Mucosa of rectum (tissue), 2 donors: ENCODE results near the gene TOMT.
"Not testable (repeated sequence)": the region's sequence is repeated elsewhere in the genome, so short reads cannot be mapped to it uniquely, and the experiment has no call there.

Experiments
- H3K27ac ChIP-seq, 2 donors: one replicate each; pipeline ENCODE4 v1.7.0; 2013; ENCODE audit warnings: inconsistent platforms in 2 of 2, low read depth in 2 of 2, low read length in 2 of 2
- H3K27me3 ChIP-seq, 2 donors: one replicate each; pipeline ENCODE4 v1.7.0; 2013; ENCODE audit warnings: low read length in 2 of 2; ENCODE audit not compliant: control insufficient read depth in 2 of 2, insufficient read depth in 2 of 2
- H3K36me3 ChIP-seq, 2 donors: one replicate each; pipeline ENCODE4 v1.7.0; 2013; ENCODE audit warnings: low read length in 2 of 2; ENCODE audit not compliant: control insufficient read depth in 2 of 2, insufficient read depth in 2 of 2
- H3K4me1 ChIP-seq, 2 donors: one replicate each; pipeline ENCODE4 v1.7.0; 2013; ENCODE audit warnings: low read length in 2 of 2, mild to moderate bottlenecking in 1 of 2; ENCODE audit not compliant: control insufficient read depth in 2 of 2, insufficient read depth in 2 of 2
- H3K4me3 ChIP-seq, 2 donors: one replicate each; pipeline ENCODE4 v1.7.0; 2013; ENCODE audit warnings: low read length in 2 of 2
- H3K9ac ChIP-seq, 2 donors: one replicate each; pipeline ENCODE4 v1.7.0; 2013; ENCODE audit warnings: low read length in 2 of 2, low read depth in 1 of 2, mild to moderate bottlenecking in 1 of 2
- H3K9me3 ChIP-seq, 2 donors: one replicate each; pipeline ENCODE4 v1.7.0; 2013; ENCODE audit warnings: low read length in 2 of 2; ENCODE audit not compliant: control insufficient read depth in 2 of 2
- donor health status: healthy.
- donor health status: Normal muscosa, but diverticular disease.

TOMT gene

DNA sequence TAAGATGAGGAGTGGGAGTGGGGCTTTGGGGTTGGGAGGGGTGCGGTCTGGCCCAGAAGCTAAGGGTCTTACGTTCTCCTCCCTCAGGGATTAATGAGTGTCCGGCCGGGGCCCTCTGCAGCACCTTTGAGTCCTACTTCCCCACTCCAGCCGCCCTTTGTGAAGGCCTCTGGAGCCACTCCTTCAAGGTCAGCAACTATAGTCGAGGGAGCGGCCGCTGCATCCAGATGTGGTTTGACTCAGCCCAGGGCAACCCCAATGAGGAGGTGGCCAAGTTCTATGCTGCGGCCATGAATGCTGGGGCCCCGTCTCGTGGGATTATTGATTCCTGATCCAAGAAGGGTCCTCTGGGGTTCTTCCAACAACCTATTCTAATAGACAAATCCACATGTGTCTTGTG, 33.8 kb downstream of the TOMT start:
- Histone ChIP-seq H3K27me3 (no peaks in the 10 kb centered on the region), H3K27ac (no peak overlapping the region), H3K9me3 (no peaks in the 10 kb centered on the region), H3K4me3 (no peak overlapping the region), H3K9ac (no peak overlapping the region), H3K36me3 (no peaks in the 10 kb centered on the region), H3K4me1 (peaks cover 0 to 2% of the 10 kb centered on the region in 2 donors)

DNA sequence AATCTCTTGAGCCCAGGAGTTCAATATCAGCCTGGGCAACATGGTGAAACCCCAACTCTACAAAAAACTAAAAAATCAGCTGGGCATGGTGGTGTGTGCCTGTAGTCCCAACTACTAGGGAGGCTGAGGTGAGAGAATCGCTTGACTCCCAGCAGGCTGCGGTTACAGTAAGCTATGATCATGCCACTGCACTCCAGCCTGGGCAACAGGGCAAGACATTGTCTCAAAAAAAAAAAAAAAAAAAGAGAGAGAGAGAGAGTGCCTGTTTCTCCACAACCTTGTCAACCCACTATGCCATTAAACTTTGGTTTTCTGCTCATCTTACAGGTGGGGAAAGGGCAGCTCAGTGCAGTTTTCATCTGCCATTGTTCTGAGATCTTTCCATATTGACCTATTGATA, 34.9 kb downstream of the TOMT start:
- Histone ChIP-seq H3K4me1 (peaks cover 0 to 2% of the 10 kb centered on the region in 2 donors), H3K36me3 (no peaks in the 10 kb centered on the region), H3K4me3 (no peak overlapping the region), H3K9me3 (no peaks in the 10 kb centered on the region), H3K9ac (no peak overlapping the region), H3K27ac (no peak overlapping the region), H3K27me3 (no peaks in the 10 kb centered on the region)

DNA sequence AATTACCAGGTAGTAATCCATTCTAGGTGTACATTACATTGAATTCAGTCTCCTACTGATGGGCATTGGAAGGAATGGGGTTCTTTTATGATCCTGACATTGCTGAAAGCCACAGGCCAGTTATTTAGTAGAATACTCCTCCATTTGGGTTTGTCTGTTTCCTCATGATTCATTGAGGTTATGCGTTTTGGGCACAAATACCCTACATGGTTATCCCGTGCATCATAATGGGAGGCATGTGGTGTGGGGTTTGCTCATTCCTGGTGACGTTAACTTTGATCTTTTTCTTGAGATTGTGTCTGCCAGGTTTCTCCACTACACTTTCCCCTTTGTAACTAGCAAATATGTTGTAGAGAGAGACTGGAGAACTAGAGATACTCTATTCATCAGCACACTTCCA, 35.3 kb downstream of the TOMT start:
- Histone ChIP-seq H3K9ac (no peak overlapping the region), H3K27ac (no peak overlapping the region)

DNA sequence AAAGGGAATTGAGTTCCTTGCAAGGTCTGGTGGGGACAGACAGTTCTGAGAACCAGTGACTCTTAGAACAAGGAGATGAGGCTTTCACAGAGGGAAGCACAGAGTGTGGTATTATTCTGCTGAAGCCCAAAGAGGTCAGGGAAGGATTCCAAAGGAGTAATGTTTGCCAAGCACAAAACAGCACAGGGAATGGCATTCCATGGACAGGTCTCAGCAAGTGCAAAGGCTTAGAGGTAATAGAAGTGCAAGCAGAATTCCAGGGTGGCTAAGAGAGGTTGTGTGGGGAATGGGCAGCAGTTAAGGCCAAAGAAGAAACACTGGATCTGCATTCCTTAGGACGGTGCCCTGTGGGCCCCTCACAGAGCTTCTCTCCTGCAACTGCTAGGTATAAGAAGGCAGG, 36.4 kb downstream of the TOMT start:
- H3K36me3 ChIP-seq, H3K4me1 ChIP-seq, H3K4me3 ChIP-seq, H3K9ac ChIP-seq, H3K9me3 ChIP-seq, H3K27ac ChIP-seq, H3K27me3 ChIP-seq: not testable (repeated sequence)

More for the DNA sequence above, 35.3 kb downstream of the TOMT start:
- Histone ChIP-seq H3K4me1 (peaks cover 0 to 2% of the 10 kb centered on the region in 2 donors), H3K9me3 (no peaks in the 10 kb centered on the region), H3K4me3 (no peak overlapping the region), H3K27me3 (no peaks in the 10 kb centered on the region), H3K36me3 (no peaks in the 10 kb centered on the region)

GRCh38 chr11:72142543-72142942, 36.8 kb downstream of the TOMT start:
- H3K27ac ChIP-seq, H3K4me1 ChIP-seq, H3K27me3 ChIP-seq, H3K36me3 ChIP-seq, H3K9ac ChIP-seq, H3K9me3 ChIP-seq, H3K4me3 ChIP-seq: not testable (repeated sequence)

DNA sequence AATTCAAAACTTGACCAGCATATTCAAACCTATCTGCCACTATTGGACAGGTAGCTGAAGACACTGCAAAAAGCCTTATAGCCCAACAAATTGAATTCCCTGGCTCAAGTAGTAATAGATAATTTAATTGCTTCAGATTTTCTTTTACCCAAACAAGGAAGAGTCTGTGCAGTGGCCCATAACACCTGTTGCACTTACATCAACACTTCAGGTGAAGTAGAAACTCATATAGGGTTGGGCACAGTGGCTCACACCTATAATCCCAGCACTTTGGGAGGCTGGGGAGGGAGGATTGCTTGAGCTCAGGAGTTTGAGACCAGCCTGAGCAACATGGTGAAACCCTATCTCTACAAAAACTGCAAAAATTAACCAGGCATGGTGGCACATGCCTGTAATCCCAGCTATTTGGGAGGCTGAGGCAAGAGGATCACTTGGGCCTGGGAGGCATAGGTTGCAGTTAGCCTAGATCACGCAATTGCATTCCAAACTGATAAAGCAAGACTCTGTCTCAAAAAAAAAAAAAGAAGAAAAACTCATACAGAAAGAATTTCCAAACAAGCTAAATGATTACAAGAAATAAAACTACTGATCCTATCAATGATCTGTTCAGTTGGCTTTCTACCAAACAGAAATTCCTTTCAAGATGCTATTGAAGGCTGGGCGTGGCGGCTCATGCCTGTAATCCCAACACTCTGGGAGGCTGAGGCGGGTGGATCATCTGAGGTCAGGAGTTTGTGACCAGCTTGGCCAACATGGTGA, 39.3 kb downstream of the TOMT start:
- H3K27me3 ChIP-seq = no peaks in the 10 kb centered on the region
- no peaks in the 10 kb centered on the region for H3K4me1 ChIP-seq
- no peak overlapping the region for H3K4me3 ChIP-seq
- no peaks in the 10 kb centered on the region for H3K36me3 ChIP-seq
- H3K27ac ChIP-seq = no peak overlapping the region
- no peak overlapping the region for H3K9ac ChIP-seq
- H3K9me3 ChIP-seq = no peaks in the 10 kb centered on the region

GRCh38 chr11:72146625-72147024, 40.9 kb downstream of the TOMT start:
- H3K36me3 ChIP-seq = no peaks in the 10 kb centered on the region
- no peak overlapping the region for H3K4me3 ChIP-seq
- no peaks in the 10 kb centered on the region for H3K27me3 ChIP-seq
- H3K9ac ChIP-seq = no peak overlapping the region
- no peak overlapping the region for H3K27ac ChIP-seq
- no peaks in the 10 kb centered on the region for H3K4me1 ChIP-seq
- no peaks in the 10 kb centered on the region for H3K9me3 ChIP-seq

- Histone ChIP-seq H3K9me3 (no peaks in the 10 kb centered on the region), H3K4me3 (no peak overlapping the region), H3K36me3 (no peaks in the 10 kb centered on the region), H3K4me1 (no peaks in the 10 kb centered on the region), H3K27ac (no peak overlapping the region), H3K9ac (no peak overlapping the region), H3K27me3 (no peaks in the 10 kb centered on the region)
These were observed 45.2 kb downstream of the TOMT start for GRCh38 chr11:72150882-72151281.

DNA sequence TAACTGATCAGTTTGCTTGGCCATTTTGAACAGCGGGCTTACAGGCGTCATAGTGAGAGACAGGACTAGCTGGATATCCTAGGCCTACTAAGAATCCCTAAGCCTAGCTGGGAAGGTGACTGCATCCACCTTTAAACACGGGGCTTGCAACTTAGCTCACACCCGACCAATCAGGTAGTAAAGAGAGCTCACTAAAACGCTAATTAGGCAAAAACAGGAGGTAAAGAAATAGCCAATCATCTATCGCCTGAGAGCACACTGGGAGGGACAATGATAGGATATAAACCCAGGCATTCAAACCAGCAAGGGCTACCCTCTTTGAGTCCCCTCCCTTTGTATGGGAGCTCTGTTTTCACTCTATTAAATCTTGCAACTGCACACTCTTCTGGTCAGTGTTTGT, 48.1 kb downstream of the TOMT start:
- not testable (repeated sequence) for H3K4me3 ChIP-seq, H3K9me3 ChIP-seq

DNA sequence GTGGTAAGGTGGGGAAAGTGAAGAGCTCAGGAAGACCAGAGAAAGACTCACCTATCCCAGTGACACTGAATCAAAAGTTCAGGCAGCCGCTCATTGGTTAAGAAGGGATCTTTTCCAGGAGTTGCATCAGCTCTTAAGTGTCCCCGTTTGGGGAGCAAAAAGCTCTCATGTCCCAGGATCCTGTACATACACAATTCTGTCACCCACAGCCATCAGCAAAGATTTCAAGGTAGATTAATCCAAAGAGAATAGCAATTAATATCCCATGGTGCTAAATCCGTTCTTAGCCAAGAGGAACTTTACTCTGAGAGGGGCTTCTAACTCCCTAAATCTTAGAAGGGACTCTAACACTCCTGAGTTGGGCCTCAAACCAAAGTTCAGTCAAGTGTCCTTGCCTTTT, 49.1 kb downstream of the TOMT start:
- H3K9me3 ChIP-seq = no peaks in the 10 kb centered on the region
- H3K9ac ChIP-seq = no peak overlapping the region
- no peak overlapping the region for H3K4me3 ChIP-seq
- no peaks in the 10 kb centered on the region for H3K36me3 ChIP-seq
- no peaks in the 10 kb centered on the region for H3K4me1 ChIP-seq
- no peak overlapping the region for H3K27ac ChIP-seq
- H3K27me3 ChIP-seq = no peaks in the 10 kb centered on the region

More for the DNA sequence above, 48.1 kb downstream of the TOMT start:
- H3K9ac ChIP-seq, H3K27ac ChIP-seq, H3K4me1 ChIP-seq, H3K36me3 ChIP-seq, H3K27me3 ChIP-seq: not testable (repeated sequence)

DNA sequence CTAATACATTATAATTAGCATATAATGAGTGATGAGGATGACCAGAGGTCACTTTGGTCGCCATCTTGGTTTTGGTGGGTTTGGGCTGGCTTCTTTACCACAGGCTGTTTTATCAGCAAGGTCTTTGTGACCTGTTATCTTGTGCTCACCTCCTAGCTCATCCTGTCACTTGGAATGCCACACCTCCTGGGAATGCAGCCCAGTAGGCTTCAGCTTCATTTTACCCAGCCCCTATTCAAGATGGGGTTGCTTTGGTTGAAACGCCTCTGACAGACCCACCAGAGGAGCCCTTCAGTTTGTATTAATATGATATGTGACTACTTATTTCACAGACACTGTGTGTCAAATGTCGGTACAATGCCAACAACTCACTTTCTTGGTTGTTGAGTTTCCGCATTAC, 50.0 kb downstream of the TOMT start:
- Histone ChIP-seq H3K27me3 (no peaks in the 10 kb centered on the region), H3K4me1 (no peaks in the 10 kb centered on the region), H3K27ac (no peak overlapping the region), H3K9me3 (no peaks in the 10 kb centered on the region), H3K4me3 (no peak overlapping the region), H3K36me3 (no peaks in the 10 kb centered on the region), H3K9ac (no peak overlapping the region)
